Measurements from ENCODE around the gene EEF2. TPM values are rescaled to one million over a fixed set of nuclear protein-coding genes. Genes with fewer than 3 reads are reported as not detected.
"Not testable (repeated sequence)": the region's sequence is repeated elsewhere in the genome, so short reads cannot be mapped to it uniquely, and the experiment has no call there.

EEF2 gene
- total RNA-seq, 1 experiment from 2014 or later, result 1,742 TPM

DNA sequence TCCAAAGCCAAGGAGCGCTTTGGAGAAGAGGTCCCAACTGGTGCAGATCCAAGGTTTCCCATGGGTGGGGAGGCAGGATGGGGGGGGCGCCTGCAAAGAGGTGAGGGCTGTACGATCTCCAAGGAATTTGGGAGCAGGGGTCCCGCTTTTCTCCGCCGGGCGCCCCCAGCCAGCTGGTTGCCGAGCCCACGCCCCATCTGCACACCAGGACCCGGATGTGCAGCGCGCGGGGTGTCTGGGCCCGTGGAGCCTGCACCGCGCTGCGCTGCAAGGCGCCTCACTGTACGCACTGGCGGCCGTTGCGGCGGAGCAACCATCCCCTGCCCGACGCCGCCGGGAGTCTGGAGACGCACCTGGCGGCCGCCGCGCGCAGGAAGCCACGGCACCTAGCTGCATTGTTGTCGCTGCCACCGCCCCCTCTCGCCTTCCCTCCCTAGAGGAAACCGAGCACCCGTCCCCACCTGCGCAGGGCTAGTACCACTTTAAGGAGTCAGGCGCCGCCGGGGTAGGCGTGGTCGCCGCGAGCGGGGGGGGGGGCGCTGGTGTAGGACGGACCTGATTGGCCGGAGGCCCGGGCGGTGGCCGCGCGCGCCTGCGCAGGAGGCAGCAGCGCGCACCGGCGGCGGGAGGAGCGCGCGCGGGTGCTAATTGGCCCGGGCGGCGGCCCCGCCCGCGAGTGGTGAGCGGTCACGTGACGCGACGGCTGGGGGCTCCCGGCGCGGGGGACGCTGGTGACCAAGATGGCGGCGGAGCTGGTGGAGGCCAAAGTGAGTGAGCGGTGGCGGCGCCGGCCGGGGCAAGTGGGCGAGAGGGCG lies 22.0 kb upstream of the EEF2 start, which contains the start of gene PIAS4:
Gene PIAS4, plus strand, starts transcription at position 716 of the 815 bp plus-strand sequence. Its CDS starts 25 bp downstream, at position 741.
- no peak for TF ChIP-seq CTCF (conservative IDR thresholded peaks at IDR 0.05)
- TF ChIP-seq EZH2 (IDR thresholded peaks at IDR 0.05; ENCODE audit: low read depth), result no peak
- peak within 1 kb of the TSS; percentile 89 for H3K4me2 ChIP-seq
- H3K27me3 ChIP-seq (ENCODE audit: insufficient read depth, low read depth), result no peaks in the 10 kb centered on the region
- no peaks in the 10 kb centered on the region for H3K9me2 ChIP-seq (ENCODE audit: insufficient read depth)
- no peaks in the 10 kb centered on the region for H4K20me1 ChIP-seq (ENCODE audit: insufficient read depth)
- peak within 1 kb of the TSS; percentile 79 for H2AFZ ChIP-seq
- DNase-seq, result peak; percentile 72 to 91
- H3K36me3 ChIP-seq (ENCODE audit: low read depth), result no peaks in the 10 kb centered on the region
- intact Hi-C loops (cut with micrococcal nuclease; ENCODE audit: unreplicated experiment), result no loop called here
- peak within 1 kb of the TSS; percentile 90 for H3K4me3 ChIP-seq
- H3K4me1 ChIP-seq (replicated peaks; ENCODE audit: insufficient read depth), result no peaks in the 10 kb centered on the region
- peaks cover 21% of the 10 kb centered on the region for H3K79me2 ChIP-seq (ENCODE audit: low read depth)
- ChIA-PET POLR2A (ENCODE audit: unreplicated experiment) (interaction anchor here (0.6 kb wide), 1 partner anchor 528 kb away, joined by 4 read pairs; the partner anchor contains the start of gene PLIN5), CTCF (interaction anchor here (0.5 to 0.7 kb wide), 3 partner anchors 19 to 134 kb away, joined by 3 to 7 read pairs (median 5); no protein-coding TSS in a partner anchor)
- H3F3A ChIP-seq (ENCODE audit: insufficient read depth, low read depth), result no peaks in the 10 kb centered on the region
- no peaks in the 10 kb centered on the region for H3K9me3 ChIP-seq (ENCODE audit: insufficient read depth, low read depth)
- BruUV-seq (replicated peaks), result no TSS peak
- no peak within 1 kb of the TSS for H3K27ac ChIP-seq

- H3F3A ChIP-seq (ENCODE audit: insufficient read depth, low read depth); BruUV-seq (replicated peaks); H3K4me3 ChIP-seq; H3K4me2 ChIP-seq; H4K20me1 ChIP-seq (ENCODE audit: insufficient read depth); H3K27me3 ChIP-seq (ENCODE audit: insufficient read depth, low read depth); H3K9me2 ChIP-seq (ENCODE audit: insufficient read depth); H3K4me1 ChIP-seq (replicated peaks; ENCODE audit: insufficient read depth); CTCF ChIA-PET; DNase-seq; H3K36me3 ChIP-seq (ENCODE audit: low read depth); H3K9me3 ChIP-seq (ENCODE audit: insufficient read depth, low read depth); H2AFZ ChIP-seq; H3K27ac ChIP-seq; intact Hi-C loops (cut with micrococcal nuclease; ENCODE audit: unreplicated experiment): not testable (repeated sequence)
- peaks cover 21% of the 10 kb centered on the region for H3K79me2 ChIP-seq (ENCODE audit: low read depth)
- POLR2A ChIA-PET (ENCODE audit: unreplicated experiment), result interaction anchor here (0.6 kb wide), 1 partner anchor 9 kb away, joined by 12 read pairs; no protein-coding TSS in a partner anchor
These were observed 20.2 kb upstream of the EEF2 start for GRCh38 chr19:4005436-4005835.

DNA sequence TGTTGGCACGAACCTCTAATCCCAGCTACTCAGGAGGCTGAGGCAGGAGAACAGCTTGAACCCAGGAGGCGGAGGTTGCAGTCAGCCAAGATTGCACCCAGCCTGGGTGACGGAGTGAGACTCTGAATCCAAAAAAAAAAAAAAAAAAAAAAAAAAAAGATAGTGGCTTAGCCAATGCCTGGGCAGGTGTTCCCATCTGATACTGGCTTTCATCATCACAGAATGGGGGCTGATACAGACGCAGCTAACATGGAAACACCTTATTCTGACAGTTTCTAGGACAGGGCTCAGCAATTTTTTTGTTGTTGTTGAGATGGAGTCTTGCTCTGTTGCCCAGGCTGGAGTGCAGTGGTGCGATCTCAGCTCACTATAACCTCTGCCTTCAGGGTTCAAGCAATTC lies 15.5 kb upstream of the EEF2 start:
- BruUV-seq (replicated peaks); H3K9me2 ChIP-seq (ENCODE audit: insufficient read depth); intact Hi-C loops (cut with micrococcal nuclease; ENCODE audit: unreplicated experiment); H3K4me2 ChIP-seq; H3K36me3 ChIP-seq (ENCODE audit: low read depth); H2AFZ ChIP-seq; H3K79me2 ChIP-seq (ENCODE audit: low read depth); H3K27me3 ChIP-seq (ENCODE audit: insufficient read depth, low read depth); H4K20me1 ChIP-seq (ENCODE audit: insufficient read depth); H3K4me3 ChIP-seq; POLR2A ChIA-PET (ENCODE audit: unreplicated experiment); H3F3A ChIP-seq (ENCODE audit: insufficient read depth, low read depth); H3K9me3 ChIP-seq (ENCODE audit: insufficient read depth, low read depth); H3K4me1 ChIP-seq (replicated peaks; ENCODE audit: insufficient read depth); H3K27ac ChIP-seq; DNase-seq: not testable (repeated sequence)
- CTCF ChIA-PET, result interaction anchor here (0.7 kb wide), 1 partner anchor 200 kb away, joined by 7 read pairs; no protein-coding TSS in a partner anchor

GRCh38 chr19:3998667-3999412 lies 13.6 kb upstream of the EEF2 start:
- H3K36me3 ChIP-seq (ENCODE audit: low read depth); BruUV-seq (replicated peaks); H3K79me2 ChIP-seq (ENCODE audit: low read depth); H3K4me1 ChIP-seq (replicated peaks; ENCODE audit: insufficient read depth); H3K4me3 ChIP-seq; H3K27ac ChIP-seq; intact Hi-C loops (cut with micrococcal nuclease; ENCODE audit: unreplicated experiment); H3K4me2 ChIP-seq; H2AFZ ChIP-seq; H4K20me1 ChIP-seq (ENCODE audit: insufficient read depth); H3K27me3 ChIP-seq (ENCODE audit: insufficient read depth, low read depth); H3F3A ChIP-seq (ENCODE audit: insufficient read depth, low read depth); DNase-seq; H3K9me2 ChIP-seq (ENCODE audit: insufficient read depth); H3K9me3 ChIP-seq (ENCODE audit: insufficient read depth, low read depth); CTCF ChIA-PET: not testable (repeated sequence)
- POLR2A ChIA-PET (ENCODE audit: unreplicated experiment), result interaction anchor here (0.7 kb wide), 1 partner anchor 282 kb away, joined by 4 read pairs; no protein-coding TSS in a partner anchor

All from PC-9 (cell line).